Vagina (tissue), 2 donors: ENCODE measurements around the gene ADAMTS17. TPM values are rescaled to one million over a fixed set of nuclear protein-coding genes. Genes with fewer than 3 reads are reported as not detected.

Source experiments
- DNase-seq, 2 donors: peaks; one replicate each; pipeline ENCODE4 v3.0.0-alpha.2; 2017; ENCODE audit errors: extremely low spot score in 2 of 2
- H3K27ac ChIP-seq: fragments of 200-600 bp; sonication (generic); one replicate; pipeline ENCODE4 v1.5.1; 2019
- H3K27me3 ChIP-seq: fragments of 200-600 bp; sonication (generic); one replicate; pipeline ENCODE4 v1.5.1; 2019
- H3K36me3 ChIP-seq, 2 donors: fragments of 200-600 bp; sonication (generic); one replicate each; pipeline ENCODE4 v1.5.1; 2017 to 2019
- H3K4me1 ChIP-seq: fragments of 200-600 bp; sonication (generic); one replicate; pipeline ENCODE4 v1.5.1; 2019
- H3K4me3 ChIP-seq, 2 donors: fragments of 200-600 bp; sonication (generic); 1 replicate in 1 of 2; 2 replicates in 1 of 2; pipeline ENCODE4 v1.5.1; 2016 to 2019
- H3K9me3 ChIP-seq: fragments of 200-600 bp; sonication (generic); one replicate; pipeline ENCODE4 v1.5.1; 2019
- POLR2A ChIP-seq, 2 donors: fragments of 450-650 bp; IDR thresholded peaks; one replicate each; pipeline ENCODE4 v1.6.1; 2017; ENCODE audit warnings: antibody characterized with exemption in 2 of 2, mild to moderate bottlenecking in 2 of 2, moderate library complexity in 2 of 2
- POLR2AphosphoS5 ChIP-seq, 2 donors: sonication (generic); formaldehyde crosslinking; IDR thresholded peaks; one replicate each; pipeline ENCODE4 v1.9.0; 2017; ENCODE audit warnings: antibody characterized with exemption in 2 of 2, mild to moderate bottlenecking in 2 of 2, low read depth in 1 of 2; ENCODE audit not compliant: insufficient read depth in 1 of 2
- intact Hi-C: fragments of 100-400 bp; cut with DNase I; formaldehyde crosslinking; loops from one replicate; pipeline ENCODE4 v1.15.1; 2023
- total RNA-seq: library from RNA; depleted of rRNA; stranded (reverse); fragments of >200 nt; gene quantifications from one replicate; pipeline ENCODE4 v1.2.3, GENCODE V29; 2016
- TF ChIP-seq, protein P1 (sequence below), 3 experiments: fragments of 450-650 bp in 2 of 3; fragments of 200-600 bp in 1 of 3; sonication (generic) in 1 of 3; IDR thresholded peaks; one replicate each; pipeline ENCODE4 v1.5.1; 2017 to 2019; ENCODE audit warnings: antibody characterized with exemption in 3 of 3, mild to moderate bottlenecking in 2 of 3, moderate library complexity in 2 of 3

The ADAMTS17 gene
- total RNA-seq, 1 donor from 2014 or later, result 16.0 TPM

DNA sequence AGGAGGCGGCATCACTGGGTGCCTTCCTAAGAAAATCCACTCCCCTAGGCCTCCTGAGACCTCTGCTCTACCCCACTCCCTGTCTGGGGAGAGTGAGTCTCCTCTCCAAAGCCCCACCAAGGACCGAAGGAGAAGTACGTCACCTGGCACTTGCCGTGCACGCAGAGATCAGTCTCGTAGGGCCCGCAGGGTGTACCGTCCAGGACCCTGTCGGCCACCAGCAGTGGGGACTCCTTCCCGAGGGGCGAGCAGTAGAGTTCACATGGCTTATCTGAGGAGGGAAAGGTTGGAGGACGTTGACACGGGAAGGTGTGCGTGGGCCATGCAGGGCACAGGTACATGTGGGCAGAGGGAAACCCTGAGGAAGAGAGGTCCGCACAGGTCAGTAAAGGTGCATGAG, 232.9 kb downstream of the ADAMTS17 start:
- Histone ChIP-seq H3K27ac (no peak overlapping the region), H3K9me3 (no peaks in the 10 kb centered on the region), H3K27me3 (no peaks in the 10 kb centered on the region), H3K4me1 (peaks cover 33% of the 10 kb centered on the region), H3K36me3 (no peaks in the 10 kb centered on the region), H3K4me3 (no peak overlapping the region)
- no peak for TF ChIP-seq POLR2A (IDR thresholded peaks at IDR 0.05)
- TF ChIP-seq, protein P1, sequence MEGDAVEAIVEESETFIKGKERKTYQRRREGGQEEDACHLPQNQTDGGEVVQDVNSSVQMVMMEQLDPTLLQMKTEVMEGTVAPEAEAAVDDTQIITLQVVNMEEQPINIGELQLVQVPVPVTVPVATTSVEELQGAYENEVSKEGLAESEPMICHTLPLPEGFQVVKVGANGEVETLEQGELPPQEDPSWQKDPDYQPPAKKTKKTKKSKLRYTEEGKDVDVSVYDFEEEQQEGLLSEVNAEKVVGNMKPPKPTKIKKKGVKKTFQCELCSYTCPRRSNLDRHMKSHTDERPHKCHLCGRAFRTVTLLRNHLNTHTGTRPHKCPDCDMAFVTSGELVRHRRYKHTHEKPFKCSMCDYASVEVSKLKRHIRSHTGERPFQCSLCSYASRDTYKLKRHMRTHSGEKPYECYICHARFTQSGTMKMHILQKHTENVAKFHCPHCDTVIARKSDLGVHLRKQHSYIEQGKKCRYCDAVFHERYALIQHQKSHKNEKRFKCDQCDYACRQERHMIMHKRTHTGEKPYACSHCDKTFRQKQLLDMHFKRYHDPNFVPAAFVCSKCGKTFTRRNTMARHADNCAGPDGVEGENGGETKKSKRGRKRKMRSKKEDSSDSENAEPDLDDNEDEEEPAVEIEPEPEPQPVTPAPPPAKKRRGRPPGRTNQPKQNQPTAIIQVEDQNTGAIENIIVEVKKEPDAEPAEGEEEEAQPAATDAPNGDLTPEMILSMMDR (IDR thresholded peaks at IDR 0.05), result no peak
- intact Hi-C loops, result no loop called here
- no peak for DNase-seq

DNA sequence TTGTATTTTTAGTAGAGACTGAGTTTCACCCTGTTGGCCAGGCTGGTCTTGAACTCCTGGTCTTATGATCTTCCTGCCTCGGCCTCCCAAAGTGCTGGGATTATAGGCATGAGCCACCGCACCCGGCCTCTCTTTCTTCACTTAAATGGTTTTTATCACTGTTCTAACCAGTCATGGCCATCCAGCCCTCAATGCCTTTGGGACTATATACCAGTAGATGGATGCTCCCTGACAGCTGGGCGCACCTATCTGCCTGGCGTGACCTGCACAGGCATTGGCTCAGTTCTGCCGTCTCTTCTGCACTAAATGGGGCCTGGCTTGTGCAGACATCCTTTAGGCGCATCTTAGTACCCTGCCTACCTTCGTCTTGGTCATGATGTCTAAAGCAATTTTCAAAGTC, 233.4 kb downstream of the ADAMTS17 start:
- Histone ChIP-seq H3K36me3 (no peaks in the 10 kb centered on the region), H3K27me3 (no peaks in the 10 kb centered on the region), H3K4me3 (no peak overlapping the region), H3K27ac (no peak overlapping the region), H3K4me1 (peaks cover 37% of the 10 kb centered on the region), H3K9me3 (no peaks in the 10 kb centered on the region)
- TF ChIP-seq POLR2A (IDR thresholded peaks at IDR 0.05), result no peak
- TF ChIP-seq POLR2AphosphoS5 (IDR thresholded peaks at IDR 0.05; ENCODE audit: insufficient read depth in 1 of 2, low read depth in 1 of 2), result no peak
- TF ChIP-seq, protein P1 (IDR thresholded peaks at IDR 0.05), result no peak
- intact Hi-C loops, result no loop called here
- no peak for DNase-seq

DNA sequence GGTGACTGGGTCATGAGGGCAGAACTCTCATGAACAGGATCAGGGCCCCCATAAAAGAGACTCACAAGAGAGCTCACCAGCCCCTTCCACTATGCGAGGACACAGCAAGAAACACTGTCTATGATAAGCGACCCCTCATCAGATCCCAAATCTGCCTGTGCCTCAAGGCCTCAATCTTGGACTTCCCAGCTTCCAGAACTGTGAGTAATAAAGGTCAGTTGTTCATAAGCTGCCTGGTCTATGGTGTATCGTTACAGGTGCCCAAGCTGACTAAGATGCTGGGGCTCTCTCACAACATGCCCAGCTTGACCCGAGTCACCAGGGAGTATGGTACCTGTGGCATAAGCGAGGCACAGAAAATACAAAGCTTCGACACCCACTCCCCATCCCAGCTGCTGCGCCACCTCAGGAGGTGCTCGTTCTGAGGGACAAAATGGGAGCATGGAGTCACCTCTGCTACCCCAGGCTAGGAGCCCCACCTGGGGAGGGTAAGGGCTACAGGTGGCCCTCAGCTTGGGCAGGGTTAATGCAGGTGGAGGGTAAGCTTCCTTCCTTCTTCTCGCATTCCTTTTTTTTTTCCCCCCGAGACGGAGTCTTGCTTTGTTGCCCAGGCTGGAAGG, 234.1 kb downstream of the ADAMTS17 start:
- intact Hi-C loops, result no loop called here
- Histone ChIP-seq H3K36me3 (no peaks in the 10 kb centered on the region), H3K4me3 (no peak overlapping the region), H3K27me3 (no peaks in the 10 kb centered on the region), H3K27ac (no peak overlapping the region), H3K9me3 (no peaks in the 10 kb centered on the region), H3K4me1 (peaks cover 37% of the 10 kb centered on the region)
- DNase-seq, result no peak
- TF ChIP-seq POLR2A (IDR thresholded peaks at IDR 0.05) (no peak), POLR2AphosphoS5 (IDR thresholded peaks at IDR 0.05; ENCODE audit: insufficient read depth in 1 of 2, low read depth in 1 of 2) (no peak)
- TF ChIP-seq, protein P1 (IDR thresholded peaks at IDR 0.05), result no peak

DNA sequence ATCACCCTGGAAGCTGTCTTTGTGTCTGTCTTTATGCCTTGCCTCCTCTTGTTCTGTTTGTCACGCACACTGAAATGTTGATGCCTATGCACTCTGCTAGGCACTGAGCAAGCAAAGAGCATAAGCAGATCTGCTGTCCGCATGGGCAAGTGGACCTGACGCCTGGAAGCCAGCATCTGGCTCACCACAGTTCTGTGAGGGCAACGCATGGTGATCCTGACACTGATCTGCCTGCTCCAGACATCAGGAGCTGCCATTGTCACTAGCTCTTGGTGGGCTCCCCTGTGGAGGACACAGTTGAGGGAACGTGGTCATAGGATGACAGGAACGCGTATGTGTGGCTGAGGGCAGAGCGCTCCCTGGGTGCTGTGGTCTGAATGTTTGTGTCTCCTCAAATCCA, 234.6 kb downstream of the ADAMTS17 start:
- intact Hi-C loops, result no loop called here

DNA sequence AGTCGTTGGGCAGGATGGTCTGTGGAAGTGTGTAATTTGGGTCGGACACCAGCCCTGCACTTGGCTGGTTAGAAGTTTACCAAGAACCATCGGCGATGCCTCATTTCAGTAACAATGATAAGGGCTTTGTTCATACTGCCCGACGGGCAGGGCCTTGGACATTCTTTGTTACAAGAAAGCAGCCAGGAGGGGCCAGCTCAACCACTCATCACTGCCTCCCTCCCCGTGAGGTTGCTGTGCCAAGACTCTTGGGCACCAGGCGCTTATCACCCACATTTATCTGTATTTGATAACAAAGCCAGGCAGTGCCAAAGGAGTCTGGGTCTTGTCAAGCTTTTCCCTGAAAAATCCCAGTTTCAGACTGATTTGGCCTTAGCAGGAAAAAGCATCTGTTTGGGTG, 235.0 kb downstream of the ADAMTS17 start:
- no peak for DNase-seq
- Histone ChIP-seq H3K4me1 (peaks cover 28% of the 10 kb centered on the region), H3K27me3 (no peaks in the 10 kb centered on the region), H3K36me3 (no peaks in the 10 kb centered on the region), H3K9me3 (no peaks in the 10 kb centered on the region), H3K4me3 (no peak overlapping the region), H3K27ac (no peak overlapping the region)
- no peak for TF ChIP-seq POLR2AphosphoS5 (IDR thresholded peaks at IDR 0.05; ENCODE audit: insufficient read depth in 1 of 2, low read depth in 1 of 2)
- intact Hi-C loops, result no loop called here

More for the DNA sequence above, 234.6 kb downstream of the ADAMTS17 start:
- DNase-seq, result no peak
- Histone ChIP-seq H3K36me3 (no peaks in the 10 kb centered on the region), H3K9me3 (no peaks in the 10 kb centered on the region), H3K4me1 (peaks cover 32% of the 10 kb centered on the region), H3K27me3 (no peaks in the 10 kb centered on the region), H3K27ac (no peak overlapping the region), H3K4me3 (no peak overlapping the region)
- TF ChIP-seq POLR2AphosphoS5 (IDR thresholded peaks at IDR 0.05; ENCODE audit: insufficient read depth in 1 of 2, low read depth in 1 of 2) (no peak), POLR2A (IDR thresholded peaks at IDR 0.05) (no peak)
- TF ChIP-seq, protein P1 (IDR thresholded peaks at IDR 0.05), result no peak
